ENCODE measurements around the gene KRT28.

DNA sequence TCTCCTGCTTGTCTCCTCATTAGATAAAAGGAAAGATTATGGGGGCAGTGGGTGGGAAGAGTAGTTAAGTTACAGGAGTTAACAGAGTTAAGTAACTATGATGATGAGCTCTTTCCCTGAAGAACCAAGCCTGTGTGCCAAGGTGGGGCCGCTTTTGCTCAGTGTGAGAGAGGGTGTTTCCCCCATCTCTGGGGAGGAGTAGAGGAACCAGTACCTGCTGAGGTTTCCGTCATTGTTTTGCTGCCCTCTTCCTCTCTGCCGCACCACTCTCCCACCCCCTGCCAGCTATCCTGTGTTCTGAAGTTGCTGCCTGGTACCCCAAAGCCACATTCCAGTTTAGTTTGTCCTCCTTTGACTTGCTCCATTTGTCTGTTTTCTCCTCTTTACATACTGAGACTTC, 43.5 kb upstream of the KRT28 start:
- TF ChIP-seq, protein P1, sequence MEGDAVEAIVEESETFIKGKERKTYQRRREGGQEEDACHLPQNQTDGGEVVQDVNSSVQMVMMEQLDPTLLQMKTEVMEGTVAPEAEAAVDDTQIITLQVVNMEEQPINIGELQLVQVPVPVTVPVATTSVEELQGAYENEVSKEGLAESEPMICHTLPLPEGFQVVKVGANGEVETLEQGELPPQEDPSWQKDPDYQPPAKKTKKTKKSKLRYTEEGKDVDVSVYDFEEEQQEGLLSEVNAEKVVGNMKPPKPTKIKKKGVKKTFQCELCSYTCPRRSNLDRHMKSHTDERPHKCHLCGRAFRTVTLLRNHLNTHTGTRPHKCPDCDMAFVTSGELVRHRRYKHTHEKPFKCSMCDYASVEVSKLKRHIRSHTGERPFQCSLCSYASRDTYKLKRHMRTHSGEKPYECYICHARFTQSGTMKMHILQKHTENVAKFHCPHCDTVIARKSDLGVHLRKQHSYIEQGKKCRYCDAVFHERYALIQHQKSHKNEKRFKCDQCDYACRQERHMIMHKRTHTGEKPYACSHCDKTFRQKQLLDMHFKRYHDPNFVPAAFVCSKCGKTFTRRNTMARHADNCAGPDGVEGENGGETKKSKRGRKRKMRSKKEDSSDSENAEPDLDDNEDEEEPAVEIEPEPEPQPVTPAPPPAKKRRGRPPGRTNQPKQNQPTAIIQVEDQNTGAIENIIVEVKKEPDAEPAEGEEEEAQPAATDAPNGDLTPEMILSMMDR (optimal IDR thresholded peaks at IDR 0.05 in 1 of 3, IDR thresholded peaks at IDR 0.05 in 1 of 3, conservative IDR thresholded peaks at IDR 0.05 in 1 of 3; ENCODE audit: extremely low read depth in 1 of 3, insufficient read depth in 2 of 3, low read length in 3 of 3), result no peak
- TF ChIP-seq EZH2 (IDR thresholded peaks at IDR 0.05; ENCODE audit: low read length), result no peak

Measured in keratinocyte (primary cell).